CD4-positive, alpha-beta T cell treated with Interleukin-4 for 4 hours (primary cell): ENCODE results near the gene FGD1.
A peak's percentile ranks its signal among the peaks of the same experiment; 100 is the strongest.
"Not testable (repeated sequence)": the region's sequence is repeated elsewhere in the genome, so short reads cannot be mapped to it uniquely, and the experiment has no call there.

Source experiments
- DNase-seq: peaks from one replicate; pipeline ENCODE4 v3.0.0-alpha.2; 2020

FGD1 gene

GRCh38 chrX:54495814-54496516 is at the start of gene FGD1:
Gene FGD1 (minus strand): TSS chrX:54496234. CDS start chrX:54495432, 802 bp downstream.
- DNase-seq: peak; percentile 6

- not testable (repeated sequence) for DNase-seq
Observed at GRCh38 chrX:54542239-54542638, 46.2 kb upstream of the FGD1 start.

- DNase-seq: no peak
Observed at GRCh38 chrX:54540289-54540688, 44.3 kb upstream of the FGD1 start.

GRCh38 chrX:54534271-54534670 is 38.2 kb upstream of the FGD1 start:
- no peak for DNase-seq

GRCh38 chrX:54530357-54530900 is 34.4 kb upstream of the FGD1 start:
- DNase-seq: no peak

GRCh38 chrX:54529552-54530356 is 33.7 kb upstream of the FGD1 start, which contains the start of gene GNL3L:
Gene GNL3L (plus strand): TSS chrX:54530219. CDS start chrX:54532567, 2,348 bp downstream.
- peak; percentile 85 for DNase-seq

GRCh38 chrX:54529151-54529550 is 33.1 kb upstream of the FGD1 start:
- no peak for DNase-seq

- no peak for DNase-seq
Observed at GRCh38 chrX:54509400-54509799, 13.4 kb upstream of the FGD1 start.

- no peak for DNase-seq
Observed at GRCh38 chrX:54496936-54497335, 902 bp upstream of the FGD1 start.

- DNase-seq: no peak
Observed at GRCh38 chrX:54496517-54496852, 451 bp upstream of the FGD1 start.

GRCh38 chrX:54494989-54495813 is 833 bp downstream of the FGD1 start:
- no peak for DNase-seq

- DNase-seq: no peak
Observed at GRCh38 chrX:54494166-54494988, 1.7 kb downstream of the FGD1 start.

GRCh38 chrX:54492340-54492739 is 3.7 kb downstream of the FGD1 start:
- DNase-seq: no peak

- DNase-seq: not testable (repeated sequence)
Observed at GRCh38 chrX:54489819-54490218, 6.2 kb downstream of the FGD1 start.

GRCh38 chrX:54484666-54485065 is 11.4 kb downstream of the FGD1 start:
- no peak for DNase-seq

- no peak for DNase-seq
Observed at GRCh38 chrX:54483946-54484345, 12.1 kb downstream of the FGD1 start.

GRCh38 chrX:54482839-54483593 is 13.0 kb downstream of the FGD1 start:
- DNase-seq: no peak

- no peak for DNase-seq
Observed at GRCh38 chrX:54479136-54480111, 16.6 kb downstream of the FGD1 start.

GRCh38 chrX:54473993-54474859 is 21.8 kb downstream of the FGD1 start:
- DNase-seq: no peak
